ENCODE measurements around the gene ATP13A1.

DNA sequence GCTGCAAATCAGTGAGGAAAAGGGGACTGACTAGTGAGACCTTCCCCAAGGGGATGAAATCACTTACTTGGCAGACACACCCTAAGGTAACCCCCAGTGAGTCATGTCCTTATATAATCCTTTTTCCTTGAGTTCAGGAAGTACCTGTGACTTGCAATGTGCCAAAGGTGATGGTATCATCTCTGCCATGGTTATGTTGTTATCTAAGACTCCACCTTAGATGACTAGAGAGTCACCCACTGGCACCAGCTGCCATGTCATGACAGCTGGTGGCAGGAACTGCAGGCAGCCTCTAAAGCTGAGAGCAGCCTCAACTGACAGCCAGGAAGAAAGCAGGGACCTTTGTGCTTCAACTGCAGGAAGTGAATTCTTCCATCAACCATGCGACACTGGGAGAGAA lies 57.5 kb downstream of the ATP13A1 start:
- TF ChIP-seq, protein P1, sequence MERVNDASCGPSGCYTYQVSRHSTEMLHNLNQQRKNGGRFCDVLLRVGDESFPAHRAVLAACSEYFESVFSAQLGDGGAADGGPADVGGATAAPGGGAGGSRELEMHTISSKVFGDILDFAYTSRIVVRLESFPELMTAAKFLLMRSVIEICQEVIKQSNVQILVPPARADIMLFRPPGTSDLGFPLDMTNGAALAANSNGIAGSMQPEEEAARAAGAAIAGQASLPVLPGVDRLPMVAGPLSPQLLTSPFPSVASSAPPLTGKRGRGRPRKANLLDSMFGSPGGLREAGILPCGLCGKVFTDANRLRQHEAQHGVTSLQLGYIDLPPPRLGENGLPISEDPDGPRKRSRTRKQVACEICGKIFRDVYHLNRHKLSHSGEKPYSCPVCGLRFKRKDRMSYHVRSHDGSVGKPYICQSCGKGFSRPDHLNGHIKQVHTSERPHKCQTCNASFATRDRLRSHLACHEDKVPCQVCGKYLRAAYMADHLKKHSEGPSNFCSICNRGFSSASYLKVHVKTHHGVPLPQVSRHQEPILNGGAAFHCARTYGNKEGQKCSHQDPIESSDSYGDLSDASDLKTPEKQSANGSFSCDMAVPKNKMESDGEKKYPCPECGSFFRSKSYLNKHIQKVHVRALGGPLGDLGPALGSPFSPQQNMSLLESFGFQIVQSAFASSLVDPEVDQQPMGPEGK (CRISPR knock-in tag; IDR thresholded peaks at IDR 0.05; ENCODE audit: borderline replicate concordance), result no peak
- TF ChIP-seq ZNF8 (CRISPR knock-in tag; IDR thresholded peaks at IDR 0.05) (no peak), SNAI2 (CRISPR knock-in tag; IDR thresholded peaks at IDR 0.05) (no peak), GLIS3 (CRISPR knock-in tag; IDR thresholded peaks at IDR 0.05) (no peak), ZNF70 (CRISPR knock-in tag; IDR thresholded peaks at IDR 0.05) (no peak), RARB (CRISPR knock-in tag; IDR thresholded peaks at IDR 0.05) (no peak), ISL1 (CRISPR knock-in tag; IDR thresholded peaks at IDR 0.05) (no peak), OSR1 (CRISPR knock-in tag; IDR thresholded peaks at IDR 0.05) (no peak), ZFP30 (CRISPR knock-in tag; IDR thresholded peaks at IDR 0.05) (no peak), ARNTL (CRISPR knock-in tag; IDR thresholded peaks at IDR 0.05; ENCODE audit: borderline replicate concordance, low read depth) (no peak)
- TF ChIP-seq, protein P2, sequence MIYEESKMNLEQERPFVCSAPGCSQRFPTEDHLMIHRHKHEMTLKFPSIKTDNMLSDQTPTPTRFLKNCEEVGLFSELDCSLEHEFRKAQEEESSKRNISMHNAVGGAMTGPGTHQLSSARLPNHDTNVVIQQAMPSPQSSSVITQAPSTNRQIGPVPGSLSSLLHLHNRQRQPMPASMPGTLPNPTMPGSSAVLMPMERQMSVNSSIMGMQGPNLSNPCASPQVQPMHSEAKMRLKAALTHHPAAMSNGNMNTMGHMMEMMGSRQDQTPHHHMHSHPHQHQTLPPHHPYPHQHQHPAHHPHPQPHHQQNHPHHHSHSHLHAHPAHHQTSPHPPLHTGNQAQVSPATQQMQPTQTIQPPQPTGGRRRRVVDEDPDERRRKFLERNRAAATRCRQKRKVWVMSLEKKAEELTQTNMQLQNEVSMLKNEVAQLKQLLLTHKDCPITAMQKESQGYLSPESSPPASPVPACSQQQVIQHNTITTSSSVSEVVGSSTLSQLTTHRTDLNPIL (CRISPR knock-in tag; IDR thresholded peaks at IDR 0.05; ENCODE audit: low read depth), result no peak
